HL-60 (cell line): ENCODE measurements around the gene WDR5.

Experiments
- CTCF ChIP-seq: IDR thresholded peaks from one replicate; pipeline ENCODE4 v1.5.1; 2011; ENCODE audit warnings: low read length, control low read depth, inconsistent platforms; ENCODE audit not compliant: insufficient read depth
- POLR2AphosphoS5 ChIP-seq: IDR thresholded peaks from 2 replicates; pipeline ENCODE4 v1.6.1; 2012; ENCODE audit warnings: low read depth
- REST ChIP-seq: IDR thresholded peaks from 2 replicates; pipeline ENCODE4 v1.6.1; 2012; ENCODE audit warnings: low read depth; ENCODE audit not compliant: insufficient replicate concordance

GRCh38 chr9:134111064-134111463 is 24.8 kb upstream of the WDR5 start:
- TF ChIP-seq POLR2AphosphoS5 (no peak), CTCF (no peak), REST (no peak)
